ENCODE results near the gene MRPL53. TPM values are rescaled to one million over a fixed set of nuclear protein-coding genes. Genes with fewer than 3 reads are reported as not detected.
A peak's percentile ranks its signal among the peaks of the same experiment; 100 is the strongest.

MRPL53 gene
- total and polyA plus RNA-seq, 2 of the 8 experiments (the other 6 are each of a cell fraction or from before 2014, with no cell fraction given) = 36.6 to 46.3 TPM

- 4% methylated on average over 50 of the region's 50 CpGs; no CpG with 5 or more reads in 1 of the 2 experiments for WGBS, 2 experiments (ENCODE audit: extremely low coverage in 1 of 2, insufficient coverage in 1 of 2, insufficient read length in 1 of 2, insufficient replicate concordance in 2 of 2, low coverage in 1 of 2, low lambda C conversion rate in 2 of 2, missing lambda C conversion rate in 1 of 2)
- H2AFZ ChIP-seq (ENCODE audit: low read length) = peak within 1 kb of the TSS; percentile 97; the same call in 1 of the 2 replicates
- TF ChIP-seq, protein P1, sequence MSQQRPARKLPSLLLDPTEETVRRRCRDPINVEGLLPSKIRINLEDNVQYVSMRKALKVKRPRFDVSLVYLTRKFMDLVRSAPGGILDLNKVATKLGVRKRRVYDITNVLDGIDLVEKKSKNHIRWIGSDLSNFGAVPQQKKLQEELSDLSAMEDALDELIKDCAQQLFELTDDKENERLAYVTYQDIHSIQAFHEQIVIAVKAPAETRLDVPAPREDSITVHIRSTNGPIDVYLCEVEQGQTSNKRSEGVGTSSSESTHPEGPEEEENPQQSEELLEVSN (IDR thresholded peaks at IDR 0.05) = peak; percentile 52
- TF ChIP-seq TAF7 (optimal IDR thresholded peaks at IDR 0.05; ENCODE audit: borderline replicate concordance, low read depth, low read length) = peak; percentile 75
- TF ChIP-seq CREB1 (IDR thresholded peaks at IDR 0.05) = peak; percentile 71
- TF ChIP-seq BACH1 (IDR thresholded peaks at IDR 0.05; ENCODE audit: low read length) = no peak
- no peak for TF ChIP-seq POU5F1 (IDR thresholded peaks at IDR 0.05; ENCODE audit: low read depth, low read length)
- TF ChIP-seq SUZ12 (IDR thresholded peaks at IDR 0.05; ENCODE audit: low read length) = no peak
- TF ChIP-seq CHD1 (IDR thresholded peaks at IDR 0.05; ENCODE audit: low read depth, low read length) = no peak
- TF ChIP-seq CTBP2 (IDR thresholded peaks at IDR 0.05; ENCODE audit: borderline replicate concordance, insufficient read depth, insufficient read length, low read length) = no peak
- TF ChIP-seq TEAD4 (IDR thresholded peaks at IDR 0.05; ENCODE audit: low read depth, low read length) = peak; percentile 85
- peak; percentile 99 for TF ChIP-seq YY1 (IDR thresholded peaks at IDR 0.05; ENCODE audit: low read depth, low read length)
These were observed 10.6 kb upstream of the MRPL53 start, which contains the start of the genes CCDC142 and TTC31 for GRCh38 chr2:74482801-74483674. CCDC142 (minus strand) TSS chr2:74482998; CDS start chr2:74482837, 161 bp downstream. TTC31 (plus strand) TSS chr2:74483081; CDS start chr2:74483096, 15 bp downstream.

More at GRCh38 chr2:74482801-74483674, 10.6 kb upstream of the MRPL53 start, which contains the start of the genes CCDC142 and TTC31:
- no peak within 1 kb of the TSS for H2AK5ac ChIP-seq (ENCODE audit: low read depth, low read length)
- no peaks in the 10 kb centered on the region; a peak in 1 of 7 replicates for H3K27me3 ChIP-seq (replicated peaks in 1 of 4; ENCODE audit: control insufficient read depth in 3 of 4, extremely low read depth in 1 of 4, insufficient read depth in 3 of 4, low read length in 3 of 4)
- H3K4me2 ChIP-seq (ENCODE audit: insufficient read depth in 1 of 2, low read depth in 2 of 2, low read length in 2 of 2) = peak within 1 kb of the TSS; percentile 98 to 100
- ChIA-PET CTCF (ENCODE audit: partially characterized antibody) (interaction anchor here (1.0 to 8.0 kb wide), 26 partner anchors 10 to 108 kb away, joined by 3 to 73 read pairs (median 6); partner anchors contain the start of genes AUP1, HTRA2, INO80B and LBX2), POLR2A (ENCODE audit: partially characterized antibody) (interaction anchor here (0.9 to 7.3 kb wide), 21 partner anchors 9 to 105 kb away, joined by 3 to 85 read pairs (median 6); partner anchors contain the start of genes AUP1, C2orf81, DQX1 and HTRA2)
- no peak within 1 kb of the TSS for H3K23ac ChIP-seq (ENCODE audit: insufficient read length)
- DNase-seq (ENCODE audit: low read depth in 1 of 2, low spot score in 2 of 2) (peak; percentile 83 to 96), FAIRE-seq (peak; percentile 66)
- H4K5ac ChIP-seq (ENCODE audit: insufficient read length, low read depth, low read length) = peak within 1 kb of the TSS; percentile 95
- peak within 1 kb of the TSS; percentile 68 to 87 (median 82) for H3K9ac ChIP-seq (replicated peaks in 1 of 4; ENCODE audit: extremely low read depth in 1 of 4, low read depth in 3 of 4, low read length in 3 of 4)
- peak within 1 kb of the TSS; percentile 98 for H4K91ac ChIP-seq (replicated peaks; ENCODE audit: insufficient read length, low read length)
- peaks cover 9% of the 10 kb centered on the region; the same call in 1 of the 2 replicates for H3K23me2 ChIP-seq (ENCODE audit: low read depth, low read length)
- H3K9me3 ChIP-seq (ENCODE audit: insufficient read depth in 2 of 2, low read depth in 1 of 2, low read length in 1 of 2) = no peaks in the 10 kb centered on the region
- H4K20me1 ChIP-seq (replicated peaks in 1 of 2; ENCODE audit: control insufficient read depth in 1 of 2, insufficient read depth in 2 of 2, low read length in 2 of 2) = peaks cover 4 to 8% of the 10 kb centered on the region in 2 experiments
- H3K27ac ChIP-seq (ENCODE audit: low read depth, low read length) = peak within 1 kb of the TSS; percentile 92
- peaks cover 0 to 10% (median 4%) of the 10 kb centered on the region in 4 experiments; a peak in 4 of 7 replicates for H3K4me1 ChIP-seq (replicated peaks in 1 of 4; ENCODE audit: control insufficient read depth in 3 of 4, insufficient read depth in 4 of 4, low read length in 3 of 4)
- 0 out of 2 replicates have a peak within 1 kb of the TSS, but pooled peaks have one; percentile 92 for H2BK15ac ChIP-seq (ENCODE audit: low read length)
- no peaks in the 10 kb centered on the region; the same call in 1 of the 2 replicates for H3K79me1 ChIP-seq (ENCODE audit: low read depth, low read length)
- H2BK20ac ChIP-seq (ENCODE audit: low read length) = no peak within 1 kb of the TSS
- peak within 1 kb of the TSS; percentile 69 to 99 (median 93) for H3K4me3 ChIP-seq (ENCODE audit: extremely low read depth in 1 of 4, insufficient read depth in 2 of 4, low read depth in 3 of 4, low read length in 4 of 4)
- no peak within 1 kb of the TSS for H3K14ac ChIP-seq (ENCODE audit: insufficient read length)
- H4K8ac ChIP-seq (ENCODE audit: extremely low read depth, insufficient read depth, low read length) = peak within 1 kb of the TSS; percentile 99
- H2BK120ac ChIP-seq (replicated peaks; ENCODE audit: low read depth, low read length) = peak within 1 kb of the TSS; percentile 99
- peak within 1 kb of the TSS; percentile 95 for H3K56ac ChIP-seq (replicated peaks; ENCODE audit: insufficient read length, low read depth, low read length)
- peaks cover 0 to 9% of the 10 kb centered on the region in 2 experiments; a peak in 1 of 4 replicates for H3K79me2 ChIP-seq (ENCODE audit: control insufficient read depth in 1 of 2, insufficient read depth in 2 of 2, low read length in 2 of 2)
- peak within 1 kb of the TSS; percentile 100 for H3K18ac ChIP-seq (ENCODE audit: extremely low read depth, low read length)
- no peak within 1 kb of the TSS; the same call in 1 of the 2 replicates for H2BK12ac ChIP-seq (ENCODE audit: low read depth, low read length)
- H3K4ac ChIP-seq (replicated peaks; ENCODE audit: insufficient read length, low read depth, low read length) = peak within 1 kb of the TSS; percentile 85
- peaks cover 0 to 6% (median 2%) of the 10 kb centered on the region in 4 experiments; a peak in 5 of 8 replicates for H3K36me3 ChIP-seq (ENCODE audit: control insufficient read depth in 2 of 4, insufficient read depth in 4 of 4, low read length in 3 of 4)
- peak within 1 kb of the TSS; percentile 97 for H2BK5ac ChIP-seq (ENCODE audit: low read depth, low read length)
